Activated CD8-positive, alpha-beta memory T cell treated with anti-CD3 and anti-CD28 coated beads, Interleukin-2, amount 50 U/mL, for 24 hours (primary cell): Measurements from ENCODE around the gene SLC38A10.
A peak's percentile ranks its signal among the peaks of the same experiment; 100 is the strongest.
"Not testable (repeated sequence)": the region's sequence is repeated elsewhere in the genome, so short reads cannot be mapped to it uniquely, and the experiment has no call there.

Experiments
- DNase-seq: peaks from one replicate; pipeline ENCODE4 v3.0.0-alpha.2; 2020; ENCODE audit errors: extremely low read depth

SLC38A10 gene

DNA sequence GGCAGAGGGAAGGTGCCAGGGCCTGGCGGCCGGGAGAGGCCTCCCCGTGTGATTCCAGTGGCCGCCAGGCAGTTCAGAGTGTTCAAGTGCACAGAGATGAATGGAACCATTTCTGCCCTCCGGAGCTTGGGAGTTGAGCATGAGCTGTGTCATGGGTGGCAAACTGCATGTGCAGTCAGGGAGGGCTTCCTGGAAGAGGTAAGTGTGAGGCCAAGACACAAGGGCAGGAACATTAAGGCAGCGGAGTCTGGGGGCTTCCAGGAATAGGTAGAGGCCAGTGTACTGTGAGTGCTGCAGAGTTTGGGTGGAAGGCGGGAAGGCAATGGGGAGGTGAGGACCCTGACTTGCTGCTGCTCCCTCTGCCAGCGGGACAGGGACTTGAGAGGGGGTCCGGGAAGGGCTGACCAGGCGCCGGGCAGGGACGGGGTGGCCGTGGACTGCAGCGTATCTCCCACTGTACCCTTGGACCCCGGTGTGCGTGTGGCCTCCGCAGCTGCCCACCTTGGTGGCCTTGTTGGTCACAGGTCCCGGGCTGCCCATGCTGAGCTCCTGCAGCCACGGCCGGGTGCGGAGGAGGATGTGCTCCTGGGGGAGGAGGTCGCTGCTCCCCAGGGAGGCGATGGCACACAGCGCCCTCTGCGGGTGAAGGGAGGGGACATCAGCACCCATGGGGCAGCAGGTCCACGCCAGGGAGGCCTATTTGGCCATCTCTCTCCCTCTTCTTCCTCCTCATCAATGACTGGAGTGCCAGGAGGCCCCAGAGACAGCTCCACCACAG lies 64.9 kb downstream of the SLC38A10 start:
- DNase-seq = no peak

DNA sequence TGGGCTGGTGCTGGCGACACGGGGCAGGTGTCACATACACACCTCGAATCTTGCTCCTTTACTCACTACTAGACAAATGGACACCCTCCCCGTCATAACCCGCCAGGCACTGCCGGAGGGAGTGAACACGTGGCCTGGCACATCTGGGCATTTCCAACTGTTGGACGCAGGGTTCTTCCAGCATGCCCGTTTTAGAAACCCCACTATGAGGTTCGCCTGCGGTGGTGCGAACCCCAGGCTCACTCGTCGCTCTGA lies 65.5 kb downstream of the SLC38A10 start:
- DNase-seq = no peak

DNA sequence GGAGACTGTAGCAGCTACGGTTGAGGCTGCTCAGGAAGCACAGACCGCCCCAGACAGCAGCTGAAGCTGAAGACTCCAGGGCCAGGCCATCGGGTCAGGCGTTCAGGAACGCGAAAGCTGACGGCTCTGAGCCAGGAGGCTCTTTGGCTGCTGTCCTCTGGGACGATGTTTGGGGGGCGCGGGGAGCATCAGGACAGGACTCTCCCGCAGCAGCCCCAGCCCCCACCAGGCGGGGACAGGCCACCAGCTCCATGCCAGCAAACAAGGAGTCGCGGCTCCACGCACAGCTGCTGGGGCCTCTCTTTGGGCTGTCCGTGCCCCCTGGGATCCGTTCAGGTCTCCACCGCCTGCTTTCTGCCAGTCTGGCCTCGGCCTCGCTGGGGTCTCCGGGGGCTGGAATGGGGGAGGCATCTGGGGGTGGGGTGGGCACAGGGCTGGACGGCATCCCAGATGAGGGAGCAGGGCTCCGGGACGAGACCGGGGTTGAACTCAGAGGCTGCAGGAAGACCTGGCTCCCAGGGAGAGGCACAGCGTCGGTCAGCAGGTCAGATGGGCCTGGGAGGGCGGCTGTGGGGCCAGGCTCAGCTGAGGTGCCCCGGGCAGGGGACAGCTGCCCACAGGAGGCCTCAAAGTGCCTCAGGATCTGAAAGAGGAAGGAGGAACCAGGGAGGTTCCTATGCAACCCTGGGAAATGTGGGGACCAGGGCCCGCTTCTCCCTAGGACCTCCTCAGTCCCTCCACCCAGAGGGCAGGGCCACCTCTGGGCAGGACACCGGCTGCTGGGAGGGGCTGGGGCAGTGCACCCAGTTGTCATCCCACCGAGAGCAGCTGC lies 66.1 kb downstream of the SLC38A10 start:
- no peak for DNase-seq

DNA sequence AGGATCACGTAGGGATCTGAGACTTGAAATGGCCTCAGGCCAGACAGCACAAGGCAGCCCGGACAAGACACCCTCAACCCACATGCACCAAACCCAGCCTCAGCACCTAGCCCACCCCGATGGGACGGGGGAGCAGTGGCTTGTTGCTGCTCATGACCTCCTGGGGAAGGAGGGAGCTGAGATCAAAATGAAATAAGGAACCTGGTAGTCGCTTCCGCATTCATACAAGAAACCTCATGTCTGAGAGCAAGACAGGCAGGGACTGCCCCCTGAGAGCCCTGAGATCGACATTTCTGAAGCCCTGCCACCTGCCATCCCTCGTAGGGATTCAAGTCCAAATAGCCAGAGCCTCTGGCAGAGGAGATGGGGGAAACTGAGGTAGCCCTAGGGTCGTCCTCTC lies 66.7 kb downstream of the SLC38A10 start:
- DNase-seq = no peak

DNA sequence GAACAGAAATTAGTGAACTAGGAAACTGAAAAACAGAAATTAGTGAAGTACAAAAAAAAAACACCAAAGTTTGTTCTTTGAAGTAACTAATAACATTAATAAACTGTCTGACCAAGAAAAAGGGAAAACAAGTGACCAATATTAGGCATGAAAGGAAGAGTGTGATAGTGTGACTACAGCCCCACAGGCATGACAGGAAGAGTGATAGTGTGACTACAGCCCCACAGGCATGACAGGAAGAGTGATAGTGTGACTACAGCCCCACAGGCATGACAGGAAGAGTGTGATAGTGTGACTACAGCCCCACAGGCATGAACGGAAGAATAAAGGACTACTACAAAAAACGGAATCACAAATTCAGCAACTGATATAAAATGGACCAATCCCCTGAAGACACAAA lies 67.5 kb downstream of the SLC38A10 start:
- DNase-seq = not testable (repeated sequence)

DNA sequence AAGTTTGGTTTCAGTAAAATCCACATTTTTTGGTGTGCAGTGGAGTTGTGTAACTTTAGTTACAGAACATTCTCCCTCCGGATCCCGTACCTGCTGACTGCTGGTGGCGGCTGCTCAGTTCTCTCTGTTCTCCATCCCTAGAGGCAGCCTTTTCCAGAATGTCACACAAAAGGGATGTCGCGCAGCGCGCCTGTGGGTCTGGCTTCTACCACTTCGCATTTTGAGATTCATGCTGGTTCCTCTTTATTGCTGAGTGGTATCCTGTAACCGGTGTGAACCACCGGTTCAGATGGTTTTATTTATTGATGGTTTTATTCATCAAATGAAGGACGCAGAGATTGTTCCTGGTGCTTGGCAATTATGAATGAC lies 71.4 kb downstream of the SLC38A10 start:
- DNase-seq = no peak

DNA sequence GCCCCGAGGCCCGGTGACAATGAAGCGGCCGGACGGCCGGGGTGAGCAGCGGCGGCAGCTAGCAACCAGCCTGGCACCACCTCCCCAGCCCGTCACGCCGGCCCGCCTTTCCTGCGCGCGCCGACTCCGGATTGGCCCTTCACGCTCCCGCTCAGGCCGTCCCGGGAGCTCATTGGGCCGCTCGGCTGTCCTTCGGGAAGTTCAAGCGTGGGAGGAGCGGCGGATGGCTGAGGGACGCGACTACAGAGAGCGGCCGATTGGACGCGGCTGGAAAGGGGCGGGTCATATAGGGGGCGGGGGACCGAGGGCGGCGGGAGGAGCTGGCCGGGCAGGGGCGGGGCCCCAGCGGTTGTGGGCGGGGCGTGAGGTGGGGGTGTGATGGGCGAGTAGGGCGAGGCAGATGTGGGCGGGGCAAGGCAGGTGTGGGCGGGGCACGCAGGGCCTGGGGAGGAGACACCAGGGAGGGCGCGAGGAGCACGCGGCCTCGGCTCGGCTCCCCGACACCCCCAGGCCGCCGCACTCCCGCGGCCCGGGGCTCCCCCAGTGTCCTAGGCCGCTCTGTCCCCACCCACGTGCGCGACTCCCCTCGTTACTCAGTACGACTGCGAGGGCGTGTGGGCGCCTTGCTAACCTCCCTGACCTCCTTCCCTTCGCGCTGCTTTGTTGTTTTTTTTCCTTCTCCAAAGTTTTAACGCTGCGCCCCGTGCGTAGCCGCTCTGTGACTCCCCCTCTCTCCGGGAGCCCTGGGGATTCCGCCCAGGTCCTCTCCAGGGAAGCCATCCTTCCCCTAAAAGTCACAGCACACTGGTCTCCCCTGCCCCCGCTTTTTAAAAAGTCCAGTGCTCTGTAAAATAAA lies 72.0 kb downstream of the SLC38A10 start, which contains the start of gene CEP131:
Gene CEP131 (minus strand): TSS at position 60 of the 856 bp plus-strand sequence. CDS start 2,909 bp downstream, outside the sequence.
- DNase-seq = peak; percentile 98

DNA sequence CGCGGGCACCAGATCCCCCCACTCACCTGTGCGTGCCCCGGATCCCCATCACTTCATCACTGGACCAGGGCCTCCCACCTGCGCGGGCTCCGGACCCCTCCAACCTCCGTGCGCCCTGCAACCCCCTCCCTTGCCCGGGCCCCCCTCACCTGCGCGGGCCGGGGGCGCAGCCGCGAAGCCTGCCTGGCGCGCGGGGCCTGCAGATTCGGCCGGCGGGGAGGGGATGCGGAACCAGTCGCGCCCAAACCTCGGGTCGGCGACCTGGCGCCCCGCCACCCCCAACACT lies 72.5 kb downstream of the SLC38A10 start:
- DNase-seq = no peak

DNA sequence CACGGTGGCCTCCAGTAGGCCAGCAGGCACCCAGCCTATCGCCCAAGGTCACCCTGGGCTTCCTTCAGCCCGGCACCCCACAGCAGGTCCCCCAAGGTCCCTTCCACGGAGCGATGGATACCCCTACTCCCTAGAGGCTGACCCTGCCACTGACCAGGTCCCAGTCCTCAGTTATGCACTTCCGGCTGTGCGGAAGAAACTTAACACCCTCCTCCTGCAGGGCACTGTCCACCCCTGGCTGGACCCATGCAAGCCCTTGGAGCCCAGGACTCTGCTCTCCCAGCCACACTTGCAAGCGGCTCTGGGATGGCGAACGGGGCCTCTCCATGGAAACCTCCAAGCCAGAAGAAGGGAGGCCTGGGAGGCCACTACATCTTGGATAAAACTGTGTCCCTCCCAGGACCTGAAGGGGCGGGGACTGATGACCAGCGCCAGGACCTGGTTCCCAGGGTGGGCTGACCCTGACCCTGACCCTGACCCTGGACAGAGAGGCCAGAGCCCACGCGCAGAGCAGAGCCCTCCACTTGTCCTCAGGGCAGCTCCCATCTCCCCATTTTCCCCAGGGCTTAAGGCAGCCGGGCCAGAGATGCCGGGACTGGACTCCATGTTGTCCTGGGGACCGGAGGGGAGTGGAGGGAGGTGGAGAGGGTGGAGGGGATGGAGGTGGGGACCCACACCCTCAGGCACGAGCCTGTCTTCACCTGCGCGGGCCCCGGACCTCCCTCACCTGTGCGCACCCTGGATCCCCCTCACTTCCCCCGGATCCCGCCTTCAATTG lies 73.1 kb downstream of the SLC38A10 start:
- no peak for DNase-seq

DNA sequence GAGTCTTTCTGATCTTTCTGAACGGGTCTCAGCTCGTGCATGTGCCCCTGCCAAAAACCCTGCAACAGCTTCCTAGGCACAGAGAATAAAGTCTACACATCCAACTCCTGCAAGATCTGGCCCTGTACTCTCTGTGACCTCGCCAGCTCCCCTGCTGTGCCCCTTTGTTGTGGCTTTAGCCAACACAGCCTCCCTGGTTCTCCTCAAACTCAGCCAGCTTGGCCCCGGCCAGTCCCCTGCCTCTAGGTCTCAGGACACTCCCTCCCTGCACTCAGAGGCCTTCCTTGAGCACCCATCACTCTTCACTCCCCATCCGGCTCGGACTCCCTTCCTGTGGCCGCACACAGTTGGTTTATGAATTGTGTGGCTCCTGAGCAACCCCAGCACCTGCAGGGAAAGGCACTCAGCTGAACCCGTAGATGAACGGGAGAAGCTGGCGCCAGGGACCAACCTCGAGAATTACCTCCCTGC lies 73.7 kb downstream of the SLC38A10 start:
- DNase-seq = no peak

DNA sequence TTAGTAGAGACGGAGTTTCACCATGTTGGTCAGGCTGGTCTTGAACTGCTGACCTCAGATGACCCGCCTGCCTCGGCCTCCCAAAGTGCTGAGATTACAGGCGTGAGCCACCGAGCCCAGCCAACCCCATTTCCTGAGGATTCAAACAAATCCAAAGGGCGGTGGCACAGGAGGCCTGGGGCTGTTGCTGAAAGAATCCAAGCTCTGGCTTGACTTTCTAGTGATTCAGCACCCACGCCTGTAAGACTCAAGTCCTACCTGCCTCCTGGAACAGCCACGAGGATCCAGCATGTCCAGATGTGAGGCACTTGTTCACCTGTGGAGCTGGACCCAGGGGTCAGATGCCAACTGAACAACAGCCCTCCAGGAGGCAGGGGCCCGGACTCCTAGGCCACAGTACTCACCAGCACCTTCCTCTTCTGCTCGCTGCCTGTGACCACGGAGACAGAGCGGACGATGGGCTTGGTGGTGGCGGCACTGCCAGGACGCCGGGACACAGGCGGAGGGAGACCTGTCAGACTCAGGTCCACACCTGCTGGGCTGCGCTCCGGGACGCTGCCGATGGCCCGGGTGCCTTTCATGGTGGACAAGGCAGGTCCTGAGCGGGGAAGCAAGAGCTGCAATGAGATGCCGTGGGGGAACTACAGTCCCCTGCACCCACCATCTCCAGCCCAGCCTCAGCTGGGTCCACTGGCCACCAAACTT lies 75.5 kb downstream of the SLC38A10 start:
- DNase-seq = no peak

DNA sequence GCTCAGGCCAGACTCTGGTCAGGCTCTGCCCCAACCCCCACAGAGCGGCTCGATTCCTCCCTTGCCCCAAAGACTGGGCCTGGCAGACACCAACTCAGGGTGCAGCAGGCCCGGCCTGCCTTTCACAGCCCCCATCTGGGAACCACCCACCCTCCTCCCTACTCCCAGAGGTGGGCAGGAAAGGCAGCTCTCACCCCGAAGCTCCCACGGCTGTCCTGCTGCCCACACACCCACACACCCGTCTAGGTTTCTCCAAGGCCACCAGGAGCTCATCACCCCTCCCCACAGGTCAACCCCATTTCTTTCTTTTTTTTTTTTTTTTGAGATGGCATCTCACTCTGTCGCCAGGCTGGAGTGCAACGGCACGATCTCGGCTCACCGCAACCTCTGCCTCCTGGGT lies 76.1 kb downstream of the SLC38A10 start:
- no peak for DNase-seq

DNA sequence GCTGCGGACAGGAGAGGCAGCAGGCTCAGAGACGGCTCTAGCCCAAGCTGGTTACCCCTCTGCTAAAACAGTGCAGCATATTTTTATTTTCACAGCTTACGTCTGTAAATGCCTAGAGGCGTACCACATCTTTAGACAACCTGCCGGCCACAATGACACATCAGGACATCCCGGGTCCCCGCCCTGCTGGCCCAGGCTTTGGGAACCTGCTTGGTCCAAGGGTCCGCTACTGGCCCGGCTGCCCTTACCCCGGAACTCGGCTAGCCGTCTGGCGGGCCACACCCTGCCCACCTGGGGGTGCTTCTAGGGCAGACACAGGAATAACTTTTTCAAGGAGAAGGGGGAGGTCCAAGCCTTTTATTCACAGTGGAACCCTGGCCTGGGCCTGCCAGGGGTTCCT lies 76.6 kb downstream of the SLC38A10 start:
- DNase-seq = no peak

DNA sequence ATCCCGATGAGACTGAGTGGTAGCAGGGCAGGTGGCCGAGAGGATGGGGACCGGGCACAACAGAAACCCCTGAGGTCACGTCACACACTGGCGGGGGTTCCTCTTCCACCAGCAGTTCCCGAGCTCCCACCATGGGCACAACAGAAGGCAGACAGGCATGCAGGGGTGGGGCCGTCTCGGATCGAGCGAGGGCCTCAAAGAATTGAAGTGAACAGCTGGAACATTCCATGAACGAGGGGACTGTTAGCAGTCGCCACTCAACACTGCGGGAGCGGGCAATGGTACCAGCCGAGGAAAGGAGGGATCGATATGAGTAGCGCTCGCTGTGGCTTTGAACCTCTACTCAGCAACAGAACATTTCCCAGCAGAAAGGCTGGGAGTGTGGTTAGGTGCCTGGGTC lies 77.6 kb downstream of the SLC38A10 start:
- DNase-seq = no peak

DNA sequence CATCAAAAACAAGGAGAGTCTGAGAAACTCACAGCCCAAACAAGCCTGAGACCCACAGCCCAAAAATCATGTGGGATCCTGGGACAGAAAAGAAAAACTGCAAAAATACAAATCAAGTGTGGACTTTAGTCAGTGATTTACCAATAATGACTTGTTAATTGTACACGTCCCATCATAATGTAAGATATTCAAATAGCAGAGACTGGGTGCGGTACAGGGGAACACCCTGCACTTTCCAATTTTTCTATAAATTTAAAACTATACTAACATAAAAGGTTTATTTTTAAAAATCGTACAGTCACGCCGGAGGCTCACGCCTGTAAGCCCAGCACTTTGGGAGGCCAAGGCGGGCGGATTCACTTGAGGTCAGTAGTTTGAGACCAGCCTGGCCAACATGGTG lies 81.1 kb downstream of the SLC38A10 start:
- no peak for DNase-seq

DNA sequence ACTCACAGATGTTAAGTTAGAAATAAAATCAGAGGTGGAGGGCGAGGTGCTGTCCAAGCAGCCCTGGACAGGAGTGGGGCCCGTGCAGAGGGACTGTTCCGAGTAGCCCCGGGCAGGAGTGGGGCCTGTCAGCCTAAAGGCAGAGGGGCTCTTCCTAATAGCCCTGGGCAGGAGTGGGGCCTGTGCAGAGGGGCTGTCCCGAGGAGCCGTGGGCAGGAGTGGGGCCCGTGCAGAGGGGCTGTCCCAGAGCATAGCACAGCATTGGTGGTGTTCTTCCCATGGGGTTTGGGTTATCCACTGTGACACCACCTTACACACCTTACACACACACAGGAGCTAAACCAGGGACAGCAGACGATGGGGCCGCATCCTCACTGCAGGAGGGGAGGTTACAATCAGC lies 82.7 kb downstream of the SLC38A10 start:
- DNase-seq = no peak

DNA sequence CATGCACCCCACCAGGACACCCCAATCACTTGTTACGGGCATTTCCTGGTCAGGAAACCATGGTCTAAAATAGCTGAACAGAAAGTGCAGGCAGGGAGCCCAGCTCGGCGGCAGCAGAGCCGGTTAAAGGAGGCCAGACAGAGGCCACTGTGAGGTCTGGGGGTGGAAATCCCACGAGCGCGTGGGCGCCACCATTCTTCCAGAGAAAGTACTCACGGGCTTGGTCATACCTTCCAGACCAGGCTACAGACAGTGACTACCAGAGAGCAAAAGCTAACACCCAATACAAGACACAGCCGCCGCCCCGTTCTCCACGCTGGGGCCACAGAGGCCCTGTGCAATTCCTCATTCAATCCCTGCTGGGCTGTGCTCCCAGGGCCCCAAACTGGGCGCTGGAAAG lies 84.2 kb downstream of the SLC38A10 start:
- no peak for DNase-seq

DNA sequence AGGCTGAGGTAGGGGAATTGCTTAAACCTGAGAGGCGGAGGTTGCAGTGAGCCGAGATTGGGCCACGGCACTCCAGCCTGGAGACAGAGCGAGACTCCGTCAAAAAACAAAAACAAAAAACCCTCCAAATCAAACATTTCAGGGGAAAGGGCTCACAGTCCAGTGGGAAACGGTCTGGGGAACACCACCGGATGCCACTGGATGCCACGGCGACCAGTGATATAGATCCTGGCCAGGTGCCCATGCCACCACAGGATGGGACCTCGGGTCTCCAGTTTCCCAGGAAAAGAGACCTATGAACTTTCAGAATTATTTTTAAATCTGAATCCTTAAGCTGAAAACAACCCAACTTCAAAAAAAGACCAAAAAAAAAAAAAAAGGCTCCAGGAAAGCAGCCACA lies 84.6 kb downstream of the SLC38A10 start:
- no peak for DNase-seq

DNA sequence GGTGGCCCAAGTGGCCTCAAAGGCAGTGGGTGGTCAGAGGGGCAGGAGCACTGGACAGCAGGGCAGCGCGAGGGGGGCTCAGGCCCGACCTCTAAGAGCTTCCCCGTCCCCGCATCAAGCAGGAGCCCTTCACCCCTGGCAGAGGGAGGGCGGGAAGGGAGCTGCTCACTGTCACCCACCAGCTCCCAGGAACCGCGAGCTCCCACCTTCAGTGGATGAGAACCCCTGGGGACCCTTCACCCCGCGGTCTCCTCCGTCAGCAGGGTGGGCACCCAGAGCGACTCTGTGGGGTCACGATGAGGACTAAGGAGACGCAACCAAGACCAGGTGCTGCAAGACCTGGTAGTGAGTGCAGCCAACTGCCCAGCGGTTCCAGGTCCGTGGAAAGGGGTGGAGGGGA lies 86.0 kb downstream of the SLC38A10 start:
- no peak for DNase-seq

DNA sequence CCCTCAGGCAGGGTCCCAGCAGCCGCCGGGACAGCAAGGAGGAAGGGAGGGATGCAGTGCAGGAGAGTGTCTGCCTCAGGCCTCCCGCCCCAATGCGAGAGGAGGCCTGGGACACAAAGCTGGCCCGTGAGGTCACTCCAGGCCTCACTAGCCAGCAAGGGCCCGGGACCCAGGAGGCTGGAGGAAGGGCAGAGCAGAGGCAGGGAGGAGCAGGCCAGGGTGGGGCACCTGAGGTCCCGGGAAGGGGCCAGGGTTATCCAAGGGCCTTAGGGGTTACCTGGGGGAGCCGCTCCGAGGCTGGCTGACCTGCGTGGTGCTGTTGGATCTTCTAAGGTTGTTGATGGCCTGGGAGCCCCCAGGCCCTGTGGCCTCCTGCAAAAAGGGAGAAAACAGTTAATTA lies 86.5 kb downstream of the SLC38A10 start:
- DNase-seq = no peak
